DND-41 (cell line): ENCODE data around the gene UGGT2.

Experiments used
- ATAC-seq: fragments of 200-7000 bp; cut with Tn5 transposase; 3 replicates; pipeline ENCODE4 v1.9.1; 2021; ENCODE audit warnings: low read depth; ENCODE audit not compliant: insufficient read depth
- DNase-seq: peaks from one replicate; pipeline ENCODE4 v3.0.0-alpha.2; 2020
- H2AFZ ChIP-seq: 2 replicates; pipeline ENCODE4 v1.6.0; 2012; ENCODE audit warnings: low read depth, low read length
- H3K27ac ChIP-seq: 2 replicates; pipeline ENCODE4 v1.5.1; 2012; ENCODE audit warnings: low read length, inconsistent platforms
- H3K27me3 ChIP-seq: fragments of 200-600 bp; sonication (generic); 2 replicates; pipeline ENCODE4 v1.6.0; 2012; ENCODE audit warnings: low read length, mild to moderate bottlenecking, inconsistent platforms; ENCODE audit not compliant: insufficient read depth, poor library complexity
- H3K36me3 ChIP-seq: 2 replicates; pipeline ENCODE4 v1.5.1; 2012; ENCODE audit warnings: low read length, inconsistent platforms; ENCODE audit not compliant: insufficient read depth
- H3K4me1 ChIP-seq: 2 replicates; pipeline ENCODE4 v1.5.1; 2012; ENCODE audit warnings: mild to moderate bottlenecking, low read length; ENCODE audit not compliant: insufficient read depth
- H3K4me2 ChIP-seq: 2 replicates; pipeline ENCODE4 v1.6.0; 2012; ENCODE audit warnings: mild to moderate bottlenecking, moderate library complexity, low read length, inconsistent platforms; ENCODE audit not compliant: insufficient read depth
- H3K4me3 ChIP-seq, 2 experiments: fragments of 200-600 bp in 1 of 2; shearing (Covaris generic) in 1 of 2; 2 replicates each; pipeline ENCODE4 v1.5.1; 2012 to 2016; ENCODE audit warnings: inconsistent platforms in 2 of 2, low read length in 2 of 2, mild to moderate bottlenecking in 2 of 2, low read depth in 1 of 2, moderate library complexity in 1 of 2
- H3K79me2 ChIP-seq: 2 replicates; pipeline ENCODE4 v1.6.0; 2012; ENCODE audit warnings: low read length, inconsistent platforms; ENCODE audit not compliant: insufficient read depth
- H3K9ac ChIP-seq: 2 replicates; pipeline ENCODE4 v1.6.0; 2012; ENCODE audit warnings: low read depth, mild to moderate bottlenecking, inconsistent platforms, low read length, moderate library complexity
- H3K9me3 ChIP-seq: 2 replicates; pipeline ENCODE4 v1.5.1; 2012; ENCODE audit warnings: low read length, moderate library complexity, mild to moderate bottlenecking, inconsistent platforms; ENCODE audit not compliant: insufficient read depth, severe bottlenecking
- H4K20me1 ChIP-seq: 2 replicates; pipeline ENCODE4 v1.6.0; 2012; ENCODE audit warnings: low read length; ENCODE audit not compliant: insufficient read depth
- EZH2 ChIP-seq: IDR thresholded peaks from 3 replicates; pipeline ENCODE4 v1.6.1; 2012; ENCODE audit warnings: borderline replicate concordance, low read depth, mild to moderate bottlenecking, moderate library complexity, low read length, inconsistent platforms; ENCODE audit not compliant: severe bottlenecking
- TF ChIP-seq, protein P1 (sequence below): IDR thresholded peaks from 2 replicates; pipeline ENCODE4 v1.5.1; 2012; ENCODE audit warnings: borderline replicate concordance, low read length, moderate library complexity, mild to moderate bottlenecking; ENCODE audit not compliant: poor library complexity, severe bottlenecking; ENCODE audit errors: extremely low read depth

Gene UGGT2

DNA sequence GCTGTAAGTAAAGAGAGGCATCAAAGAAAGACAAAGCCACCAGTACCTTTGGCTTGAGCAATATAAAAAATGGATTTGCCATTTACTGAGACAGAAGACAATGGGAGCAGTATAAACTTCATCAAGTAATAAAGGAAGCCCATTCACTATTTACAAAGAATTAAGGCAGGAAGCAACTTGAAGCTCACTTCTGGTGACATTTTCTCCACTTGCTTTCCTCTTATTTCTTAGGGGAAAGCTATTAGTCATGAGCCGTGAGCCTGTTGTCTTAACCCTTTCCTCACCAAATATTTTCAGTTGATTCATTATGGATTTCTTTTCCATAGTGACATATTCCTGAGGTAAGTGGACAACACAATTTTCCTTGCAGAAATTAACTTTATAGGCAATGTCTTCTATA, 219.5 kb downstream of the UGGT2 start:
- Histone ChIP-seq H3K4me2 (no peak overlapping the region), H2AFZ (no peak overlapping the region), H3K79me2 (no peaks in the 10 kb centered on the region), H3K4me3 (no peak overlapping the region), H3K9ac (no peak overlapping the region), H4K20me1 (no peaks in the 10 kb centered on the region), H3K27me3 (no peaks in the 10 kb centered on the region), H3K27ac (no peak overlapping the region), H3K36me3 (no peaks in the 10 kb centered on the region), H3K9me3 (no peaks in the 10 kb centered on the region), H3K4me1 (no peaks in the 10 kb centered on the region)
- DNase-seq = no peak
- no peak for ATAC-seq
- TF ChIP-seq EZH2 = no peak
- TF ChIP-seq, protein P1, sequence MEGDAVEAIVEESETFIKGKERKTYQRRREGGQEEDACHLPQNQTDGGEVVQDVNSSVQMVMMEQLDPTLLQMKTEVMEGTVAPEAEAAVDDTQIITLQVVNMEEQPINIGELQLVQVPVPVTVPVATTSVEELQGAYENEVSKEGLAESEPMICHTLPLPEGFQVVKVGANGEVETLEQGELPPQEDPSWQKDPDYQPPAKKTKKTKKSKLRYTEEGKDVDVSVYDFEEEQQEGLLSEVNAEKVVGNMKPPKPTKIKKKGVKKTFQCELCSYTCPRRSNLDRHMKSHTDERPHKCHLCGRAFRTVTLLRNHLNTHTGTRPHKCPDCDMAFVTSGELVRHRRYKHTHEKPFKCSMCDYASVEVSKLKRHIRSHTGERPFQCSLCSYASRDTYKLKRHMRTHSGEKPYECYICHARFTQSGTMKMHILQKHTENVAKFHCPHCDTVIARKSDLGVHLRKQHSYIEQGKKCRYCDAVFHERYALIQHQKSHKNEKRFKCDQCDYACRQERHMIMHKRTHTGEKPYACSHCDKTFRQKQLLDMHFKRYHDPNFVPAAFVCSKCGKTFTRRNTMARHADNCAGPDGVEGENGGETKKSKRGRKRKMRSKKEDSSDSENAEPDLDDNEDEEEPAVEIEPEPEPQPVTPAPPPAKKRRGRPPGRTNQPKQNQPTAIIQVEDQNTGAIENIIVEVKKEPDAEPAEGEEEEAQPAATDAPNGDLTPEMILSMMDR = no peak

DNA sequence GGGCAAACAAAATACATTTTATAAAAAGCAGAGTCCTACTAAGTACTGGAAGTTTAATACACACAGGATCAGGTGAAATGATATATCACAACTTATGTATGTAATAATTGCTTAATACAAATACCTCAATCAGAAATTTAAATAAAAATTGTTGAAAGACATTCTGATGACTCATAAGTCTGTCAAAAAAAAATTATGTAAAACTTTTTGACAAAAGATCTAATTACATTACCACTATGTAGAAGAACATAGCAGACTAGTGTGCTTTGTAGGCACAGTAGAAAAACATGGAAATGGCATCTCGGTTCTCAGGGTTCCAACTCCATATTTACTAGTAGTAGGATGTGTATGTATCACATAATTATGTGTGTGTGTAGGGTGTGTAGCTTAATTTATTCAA, 220.1 kb downstream of the UGGT2 start:
- H3K27me3 ChIP-seq = no peaks in the 10 kb centered on the region
- TF ChIP-seq EZH2 = no peak
- TF ChIP-seq, protein P1 = no peak
- ATAC-seq (no peak), DNase-seq (no peak)
- no peaks in the 10 kb centered on the region for H3K4me1 ChIP-seq
- H3K9ac ChIP-seq = no peak overlapping the region
- no peaks in the 10 kb centered on the region for H3K79me2 ChIP-seq
- no peaks in the 10 kb centered on the region for H4K20me1 ChIP-seq
- H3K9me3 ChIP-seq = no peaks in the 10 kb centered on the region
- H3K4me2 ChIP-seq = no peak overlapping the region
- H2AFZ ChIP-seq = no peak overlapping the region
- H3K36me3 ChIP-seq = no peaks in the 10 kb centered on the region
- H3K4me3 ChIP-seq = no peak overlapping the region
- no peak overlapping the region for H3K27ac ChIP-seq

DNA sequence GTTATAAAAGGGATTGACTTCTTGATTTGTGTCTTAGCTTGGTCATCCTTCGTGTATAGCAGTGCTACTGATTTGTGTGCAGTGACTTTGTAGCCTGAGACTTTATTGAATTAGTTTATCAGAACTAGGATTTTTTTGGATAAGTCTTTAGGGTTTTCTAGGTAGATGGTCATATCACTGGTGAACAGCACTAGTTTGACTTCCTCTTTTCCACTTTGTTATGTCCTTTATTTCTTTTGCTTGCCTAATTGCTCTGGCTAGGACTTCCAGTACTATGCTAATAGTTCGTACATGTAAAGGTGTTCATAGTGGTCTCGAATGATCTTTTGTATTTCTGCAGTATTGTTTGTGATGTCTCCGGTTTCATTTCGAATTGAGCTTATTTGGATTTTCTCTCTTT, 230.9 kb downstream of the UGGT2 start:
- Histone ChIP-seq H3K79me2 (no peaks in the 10 kb centered on the region), H3K9me3 (no peaks in the 10 kb centered on the region), H2AFZ (no peak overlapping the region), H3K4me1 (no peaks in the 10 kb centered on the region), H3K27me3 (peaks cover 9% of the 10 kb centered on the region), H3K36me3 (no peaks in the 10 kb centered on the region), H3K27ac (no peak overlapping the region), H3K9ac (no peak overlapping the region), H3K4me3 (no peak overlapping the region), H4K20me1 (no peaks in the 10 kb centered on the region), H3K4me2 (no peak overlapping the region)
- TF ChIP-seq EZH2 = no peak
- TF ChIP-seq, protein P1 = no peak
- ATAC-seq = no peak
- DNase-seq = no peak

DNA sequence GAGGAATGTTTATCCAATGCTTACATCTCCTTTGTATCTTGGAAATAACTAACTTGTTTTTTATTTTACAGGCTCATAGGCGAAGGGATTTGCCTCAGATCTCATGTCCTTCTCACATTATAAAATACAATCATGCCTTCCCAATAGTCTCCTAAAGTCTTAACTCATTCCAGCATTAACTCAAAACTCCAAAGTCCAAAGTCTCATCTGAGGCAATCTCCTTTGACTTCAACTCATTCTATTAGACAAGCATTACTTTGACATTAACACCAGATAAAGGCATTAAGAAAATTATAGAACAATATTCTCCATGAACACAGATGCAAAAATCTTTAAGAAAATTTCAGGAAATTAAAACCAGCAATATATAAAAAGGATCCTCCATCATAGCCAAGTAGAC, 238.7 kb downstream of the UGGT2 start:
- DNase-seq (no peak), ATAC-seq (no peak)
- TF ChIP-seq, protein P1 = no peak
- no peak for TF ChIP-seq EZH2
- no peaks in the 10 kb centered on the region for H3K36me3 ChIP-seq
- no peak overlapping the region for H2AFZ ChIP-seq
- no peak overlapping the region for H3K9ac ChIP-seq
- no peaks in the 10 kb centered on the region for H3K4me1 ChIP-seq
- peaks cover 3% of the 10 kb centered on the region for H3K27me3 ChIP-seq
- H3K4me3 ChIP-seq = no peak overlapping the region
- H4K20me1 ChIP-seq = no peaks in the 10 kb centered on the region
- H3K9me3 ChIP-seq = peaks cover 17% of the 10 kb centered on the region
- H3K27ac ChIP-seq = no peak overlapping the region
- no peaks in the 10 kb centered on the region for H3K79me2 ChIP-seq
- no peak overlapping the region for H3K4me2 ChIP-seq
